IPS DF 19.7 (cell line): Measurements from ENCODE around the gene SLC25A21.
"Not testable (repeated sequence)": the region's sequence is repeated elsewhere in the genome, so short reads cannot be mapped to it uniquely, and the experiment has no call there.

Experiments
- DNase-seq: peaks from one replicate; pipeline ENCODE4 v3.0.0-alpha.2; 2013; ENCODE audit warnings: low read depth, low spot score

The SLC25A21 gene

DNA sequence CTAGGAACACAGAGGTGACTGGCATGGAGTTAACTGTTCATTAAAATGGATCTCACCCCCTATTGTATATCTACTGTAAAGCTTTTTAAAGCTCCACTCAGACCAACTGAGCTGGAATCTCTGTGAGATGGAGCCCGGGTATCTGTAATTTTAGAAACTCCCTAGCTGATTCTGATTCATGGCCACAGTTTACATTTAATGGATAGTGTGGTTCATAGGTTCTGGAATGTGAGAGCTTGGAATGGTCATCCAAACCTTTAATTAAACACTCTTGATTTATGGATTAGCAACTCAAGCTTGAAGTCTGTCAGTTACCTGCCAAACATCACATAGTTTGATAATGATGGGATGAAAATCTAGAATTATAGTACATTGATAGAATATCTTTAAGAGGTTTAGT is 183.8 kb downstream of the SLC25A21 start:
- no peak for DNase-seq

- DNase-seq, result no peak
These were observed 186.0 kb downstream of the SLC25A21 start for GRCh38 chr14:36986407-36986806.

GRCh38 chr14:36981832-36982529 is 190.4 kb downstream of the SLC25A21 start:
- no peak for DNase-seq

GRCh38 chr14:36980413-36980812 is 192.0 kb downstream of the SLC25A21 start:
- not testable (repeated sequence) for DNase-seq

DNA sequence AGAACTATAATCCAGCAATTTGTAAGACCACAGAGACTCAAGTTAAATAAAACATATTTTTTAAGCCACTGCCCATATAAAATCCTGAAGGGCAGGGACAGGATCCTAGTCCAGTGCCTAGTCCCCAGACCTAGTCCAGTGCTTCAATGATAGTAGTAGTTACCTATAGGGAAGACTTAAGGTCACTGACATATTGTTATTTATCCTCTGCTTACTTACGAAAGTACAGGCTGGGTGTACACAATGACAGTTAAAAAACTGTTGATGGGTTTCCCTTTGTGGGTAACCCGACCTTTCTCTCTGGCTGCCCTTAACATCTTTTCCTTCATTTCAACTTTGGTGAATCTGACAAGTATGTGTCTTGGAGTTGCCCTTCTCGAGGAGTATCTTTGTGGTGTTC is 192.5 kb downstream of the SLC25A21 start:
- no peak for DNase-seq

- DNase-seq, result no peak
These were observed 195.8 kb downstream of the SLC25A21 start for GRCh38 chr14:36976571-36977023.

GRCh38 chr14:36975834-36976233 is 196.6 kb downstream of the SLC25A21 start:
- DNase-seq, result no peak

- DNase-seq, result no peak
These were observed 197.4 kb downstream of the SLC25A21 start for GRCh38 chr14:36974985-36975384.

- no peak for DNase-seq
These were observed 198.5 kb downstream of the SLC25A21 start for GRCh38 chr14:36973806-36974442.

- DNase-seq, result no peak
These were observed 201.0 kb downstream of the SLC25A21 start for GRCh38 chr14:36971263-36971855.

DNA sequence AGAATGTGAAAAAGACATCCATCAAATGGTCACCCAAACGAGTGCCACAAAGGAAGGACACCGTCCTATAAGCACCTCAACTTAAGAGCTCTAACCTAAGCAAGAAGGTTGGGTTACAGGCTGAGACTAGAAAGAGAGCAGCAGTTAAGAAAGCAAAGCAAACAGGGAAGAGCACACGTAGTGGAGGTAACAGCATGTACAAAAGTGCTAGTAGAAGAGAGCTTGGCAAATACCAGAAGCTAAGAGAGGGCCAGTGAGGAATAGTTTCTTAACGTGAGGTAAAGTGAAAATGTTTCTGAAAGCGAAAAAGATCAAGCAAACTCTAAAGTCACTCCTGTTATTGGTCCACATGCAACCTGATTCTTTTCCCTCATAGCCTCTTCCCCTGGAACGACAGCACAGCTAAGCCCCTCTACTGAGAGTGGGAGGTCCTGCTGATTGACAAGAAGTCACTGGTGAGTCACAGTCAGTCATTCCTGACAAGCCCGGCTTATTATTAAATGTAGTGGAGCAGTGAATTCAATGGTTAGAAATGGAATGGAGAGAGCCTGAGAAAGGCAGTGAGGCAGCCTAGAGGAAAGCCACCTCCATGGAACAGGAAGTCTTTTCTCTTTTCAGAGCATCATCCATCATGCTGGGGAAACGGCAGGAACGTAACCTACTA is 204.4 kb downstream of the SLC25A21 start:
- no peak for DNase-seq

DNA sequence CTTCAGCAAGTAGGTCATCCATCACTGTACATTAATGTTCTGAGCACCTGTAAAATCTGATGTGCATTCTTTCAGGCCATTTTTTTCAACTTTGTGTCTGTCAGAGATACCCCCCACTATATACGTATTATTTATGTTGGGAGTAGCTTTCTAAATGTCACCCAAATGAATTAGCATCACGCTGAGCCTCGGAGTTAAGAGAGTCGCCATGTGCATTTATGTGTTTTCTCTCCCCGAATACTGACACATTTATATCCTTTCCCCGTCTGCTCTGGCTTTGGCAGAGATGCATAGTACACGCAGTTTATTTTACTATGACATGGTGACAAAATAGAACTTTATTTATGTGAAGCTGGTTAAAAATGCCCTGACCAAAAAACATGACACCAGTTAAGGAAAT is 216.4 kb downstream of the SLC25A21 start:
- no peak for DNase-seq

GRCh38 chr14:36955376-36955775 is 217.0 kb downstream of the SLC25A21 start:
- no peak for DNase-seq

- DNase-seq, result no peak
These were observed 219.7 kb downstream of the SLC25A21 start for GRCh38 chr14:36952689-36953088.

DNA sequence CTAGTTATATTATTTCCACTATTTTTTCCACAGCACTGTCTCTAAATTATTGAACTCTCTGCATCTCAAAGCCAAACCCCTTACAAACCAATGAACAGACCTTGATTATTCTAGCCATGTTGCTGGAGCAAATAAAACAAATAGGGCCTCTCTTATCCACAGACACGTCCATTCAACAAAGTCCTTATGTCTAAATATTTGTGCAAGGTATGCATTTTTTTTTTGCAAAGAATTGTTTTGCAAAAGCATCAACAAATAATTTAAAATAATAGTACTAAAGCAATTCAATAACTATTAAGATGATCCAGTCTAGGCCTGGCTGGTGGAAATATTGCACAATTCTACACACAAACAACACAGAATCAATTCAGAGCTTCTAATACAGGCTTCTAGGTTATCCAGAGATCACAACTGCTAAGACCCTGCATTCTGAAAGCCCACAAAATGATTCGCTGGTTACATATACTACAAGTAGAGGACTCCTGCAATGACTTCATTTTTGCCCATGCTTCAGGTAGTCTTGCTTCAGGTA is 221.0 kb downstream of the SLC25A21 start:
- no peak for DNase-seq

GRCh38 chr14:36950812-36951211 is 221.6 kb downstream of the SLC25A21 start:
- no peak for DNase-seq

DNA sequence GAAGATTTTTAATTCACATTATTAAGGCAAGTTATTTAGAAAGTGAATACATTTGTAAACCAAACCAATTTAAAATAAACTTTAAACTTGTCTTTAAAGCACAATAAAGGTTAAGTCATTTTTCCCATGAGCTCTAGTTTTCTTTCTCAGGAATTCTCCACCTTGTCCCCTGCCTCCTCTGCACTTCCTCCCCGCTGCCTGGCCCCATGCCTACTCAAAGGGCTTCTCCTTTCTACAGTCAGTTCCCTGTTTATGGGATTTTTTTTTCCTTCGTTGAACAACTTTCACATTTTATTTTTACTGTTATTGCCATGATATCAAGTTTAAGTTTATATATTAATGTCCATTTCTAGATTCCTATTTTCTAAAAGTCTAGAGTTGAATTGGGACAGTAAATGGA is 223.0 kb downstream of the SLC25A21 start:
- DNase-seq, result no peak

GRCh38 chr14:36948157-36948859 is 224.1 kb downstream of the SLC25A21 start:
- DNase-seq, result no peak

GRCh38 chr14:36947362-36947761 is 225.0 kb downstream of the SLC25A21 start:
- no peak for DNase-seq

- DNase-seq, result no peak
These were observed 225.5 kb downstream of the SLC25A21 start for GRCh38 chr14:36946872-36947271.

DNA sequence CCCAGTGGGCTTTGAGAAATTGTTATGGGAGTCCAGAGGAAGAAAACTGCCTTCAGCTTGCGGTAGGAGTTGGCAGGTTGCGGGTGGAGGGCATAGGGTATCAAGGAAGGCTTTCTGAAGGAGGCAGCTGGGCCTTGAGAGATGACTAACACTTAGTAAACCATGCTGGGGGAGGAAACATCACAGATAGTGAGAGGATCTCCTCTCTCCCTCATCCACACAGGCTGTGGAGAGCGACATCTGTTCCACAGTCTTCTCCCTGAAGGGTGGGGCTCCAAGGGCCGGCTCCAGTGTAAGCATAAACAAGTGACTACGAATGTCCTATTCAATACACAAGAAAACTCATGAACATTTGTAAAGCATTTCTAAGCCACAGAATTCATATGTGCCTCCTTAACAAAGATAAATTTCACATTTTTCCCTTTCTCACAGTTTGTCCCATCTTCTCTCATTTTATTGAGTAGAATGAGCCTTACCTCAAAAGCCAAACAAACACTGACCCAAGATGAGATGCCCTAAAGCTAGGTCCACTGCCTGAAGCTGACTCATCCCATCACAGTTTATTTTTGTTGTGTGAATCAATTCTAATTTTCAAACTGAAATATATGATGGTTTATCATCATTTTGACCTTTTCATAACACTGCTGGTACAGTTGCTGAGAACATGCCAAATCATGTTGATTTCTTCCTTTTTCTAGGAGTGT is 227.9 kb downstream of the SLC25A21 start:
- no peak for DNase-seq
